Measurements from ENCODE around the gene NUDT16.

NUDT16 gene

GRCh38 chr3:131393051-131393450 lies 11.5 kb downstream of the NUDT16 start:
- Histone ChIP-seq H3K4me3 (ENCODE audit: low read depth, low read length) (no peak overlapping the region), H3K36me3 (ENCODE audit: control insufficient read depth in 2 of 2, insufficient read depth in 1 of 2, low read length in 2 of 2) (no peaks in the 10 kb centered on the region), H3K4me1 (ENCODE audit: control insufficient read depth, insufficient read depth, low read length) (no peaks in the 10 kb centered on the region), H3K9me3 (ENCODE audit: control insufficient read depth, insufficient read depth, low read depth, low read length) (no peaks in the 10 kb centered on the region), H3K27ac (ENCODE audit: extremely low read depth, low read depth, low read length) (no peak overlapping the region)
- ChIA-PET CTCF (interaction anchor here (0.7 kb wide), 1 partner anchor 356 kb away, joined by 3 read pairs; no protein-coding TSS in a partner anchor), POLR2A (no interaction called here)
- TF ChIP-seq ZNF843 (tag by site-specific recombination; IDR thresholded peaks at IDR 0.05) (no peak), SALL2 (tag by site-specific recombination; IDR thresholded peaks at IDR 0.05; ENCODE audit: borderline replicate concordance) (no peak), ZFP69B (tag by site-specific recombination; IDR thresholded peaks at IDR 0.05) (no peak), ZFP41 (tag by site-specific recombination; IDR thresholded peaks at IDR 0.05; ENCODE audit: borderline replicate concordance) (no peak), ZNF660 (tag by site-specific recombination; IDR thresholded peaks at IDR 0.05) (no peak), ZNF776 (tag by site-specific recombination; IDR thresholded peaks at IDR 0.05; ENCODE audit: borderline replicate concordance) (no peak), ZSCAN30 (tag by site-specific recombination; IDR thresholded peaks at IDR 0.05) (no peak), ZNF596 (tag by site-specific recombination; IDR thresholded peaks at IDR 0.05) (no peak), ZNF558 (tag by site-specific recombination; IDR thresholded peaks at IDR 0.05) (no peak)

GRCh38 chr3:131393868-131394267 lies 12.3 kb downstream of the NUDT16 start:
- H3K36me3 ChIP-seq (ENCODE audit: control insufficient read depth in 2 of 2, insufficient read depth in 1 of 2, low read length in 2 of 2): no peaks in the 10 kb centered on the region
- no peak overlapping the region for H3K27ac ChIP-seq (ENCODE audit: extremely low read depth, low read depth, low read length)
- H3K4me3 ChIP-seq (ENCODE audit: low read depth, low read length): no peak overlapping the region
- no peaks in the 10 kb centered on the region for H3K4me1 ChIP-seq (ENCODE audit: control insufficient read depth, insufficient read depth, low read length)
- POLR2A ChIA-PET: no interaction called here
- no peaks in the 10 kb centered on the region for H3K9me3 ChIP-seq (ENCODE audit: control insufficient read depth, insufficient read depth, low read depth, low read length)
- CTCF ChIA-PET: no interaction called here
- TF ChIP-seq ZNF16 (tag by site-specific recombination; IDR thresholded peaks at IDR 0.05; ENCODE audit: low read depth) (no peak), ELK4 (IDR thresholded peaks at IDR 0.05; ENCODE audit: borderline replicate concordance, low read depth, low read length) (no peak), ZNF266 (tag by site-specific recombination; IDR thresholded peaks at IDR 0.05; ENCODE audit: low read depth) (no peak), ZBTB44 (tag by site-specific recombination; IDR thresholded peaks at IDR 0.05) (no peak), GLI4 (tag by site-specific recombination; IDR thresholded peaks at IDR 0.05) (no peak), ZBTB8A (tag by site-specific recombination; IDR thresholded peaks at IDR 0.05) (no peak), KLF7 (tag by site-specific recombination; IDR thresholded peaks at IDR 0.05; ENCODE audit: borderline replicate concordance) (no peak), ZNF777 (tag by site-specific recombination; IDR thresholded peaks at IDR 0.05; ENCODE audit: borderline replicate concordance) (no peak), ZNF280D (tag by site-specific recombination; IDR thresholded peaks at IDR 0.05) (no peak), ZNF645 (tag by site-specific recombination; IDR thresholded peaks at IDR 0.05) (no peak), ZNF26 (tag by site-specific recombination; IDR thresholded peaks at IDR 0.05) (no peak), ZBTB1 (tag by site-specific recombination; IDR thresholded peaks at IDR 0.05) (no peak), ZNF362 (tag by site-specific recombination; IDR thresholded peaks at IDR 0.05) (no peak), ZFHX2 (tag by site-specific recombination; conservative IDR thresholded peaks at IDR 0.05) (no peak), ZBTB20 (tag by site-specific recombination; IDR thresholded peaks at IDR 0.05) (no peak), AEBP2 (tag by site-specific recombination; IDR thresholded peaks at IDR 0.05; ENCODE audit: borderline replicate concordance) (no peak)
